Jurkat, Clone E6-1 (cell line): ENCODE data around the gene PDE9A.
A peak's percentile ranks its signal among the peaks of the same experiment; 100 is the strongest.

ENCODE experiments used
- DNase-seq: peaks from one replicate; pipeline ENCODE4 v3.0.0-alpha.2; 2011; ENCODE audit warnings: low read depth, low spot score
- H3K4me3 ChIP-seq: 2 replicates; pipeline ENCODE4 v1.5.1; 2011; ENCODE audit warnings: mild to moderate bottlenecking, low read length, control low read depth, moderate library complexity

Gene PDE9A

DNA sequence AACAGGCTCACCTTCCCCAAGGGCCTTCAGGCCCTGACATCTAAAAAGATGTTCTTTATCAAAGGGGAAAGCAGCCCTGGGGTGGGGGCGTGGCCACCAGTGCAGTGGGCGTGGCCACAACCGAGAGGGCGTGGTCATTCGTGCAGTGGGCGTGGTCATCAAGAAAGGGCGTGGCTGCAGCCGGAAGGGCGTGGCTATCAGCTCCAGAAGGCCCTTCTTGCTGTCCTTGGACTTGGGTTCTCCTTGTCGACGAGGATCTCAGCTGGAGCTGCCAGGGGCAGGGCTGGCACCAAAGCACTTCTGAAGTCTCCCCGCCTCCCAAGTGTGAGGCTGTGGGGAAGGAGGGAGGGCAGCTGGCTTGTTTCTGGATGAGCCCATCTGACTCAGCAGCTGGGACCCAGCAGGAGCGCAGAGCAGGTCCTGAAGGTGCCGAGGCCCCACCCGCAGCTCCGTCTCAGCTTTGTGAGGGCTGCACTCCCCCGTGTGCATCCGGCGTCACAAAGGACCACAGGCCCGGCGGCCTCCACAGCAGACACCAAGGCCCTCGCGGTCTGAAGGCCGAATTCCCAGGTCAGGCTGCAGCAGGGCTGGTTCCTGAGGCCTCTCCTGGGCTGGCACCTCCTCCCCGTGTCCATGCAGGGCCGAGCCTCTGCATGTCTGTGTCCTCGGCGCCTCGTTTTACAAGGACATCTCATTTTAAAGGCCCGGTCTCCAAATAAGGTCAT lies 12.8 kb downstream of the PDE9A start:
- DNase-seq = no peak
- H3K4me3 ChIP-seq = no peak overlapping the region

DNA sequence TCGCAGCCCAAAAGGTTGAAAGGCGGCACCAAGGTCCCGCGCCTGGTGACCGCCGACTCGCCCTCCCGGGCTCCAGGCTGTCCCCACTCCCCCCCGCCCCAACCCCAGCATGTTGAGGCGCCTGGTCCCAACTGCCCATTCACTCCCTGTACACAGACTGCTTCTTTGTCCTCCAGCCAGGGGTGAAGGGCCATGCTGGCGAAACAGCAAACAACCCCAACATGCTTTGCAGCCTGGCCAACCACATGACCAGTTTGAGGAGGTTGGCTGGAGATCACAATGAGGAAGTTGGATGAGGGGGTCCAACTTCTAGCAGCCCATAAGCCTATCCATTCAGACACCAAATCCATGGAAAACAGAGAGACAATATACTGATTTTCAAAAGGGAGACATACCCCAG lies 13.5 kb downstream of the PDE9A start:
- no peak overlapping the region for H3K4me3 ChIP-seq
- DNase-seq = no peak

DNA sequence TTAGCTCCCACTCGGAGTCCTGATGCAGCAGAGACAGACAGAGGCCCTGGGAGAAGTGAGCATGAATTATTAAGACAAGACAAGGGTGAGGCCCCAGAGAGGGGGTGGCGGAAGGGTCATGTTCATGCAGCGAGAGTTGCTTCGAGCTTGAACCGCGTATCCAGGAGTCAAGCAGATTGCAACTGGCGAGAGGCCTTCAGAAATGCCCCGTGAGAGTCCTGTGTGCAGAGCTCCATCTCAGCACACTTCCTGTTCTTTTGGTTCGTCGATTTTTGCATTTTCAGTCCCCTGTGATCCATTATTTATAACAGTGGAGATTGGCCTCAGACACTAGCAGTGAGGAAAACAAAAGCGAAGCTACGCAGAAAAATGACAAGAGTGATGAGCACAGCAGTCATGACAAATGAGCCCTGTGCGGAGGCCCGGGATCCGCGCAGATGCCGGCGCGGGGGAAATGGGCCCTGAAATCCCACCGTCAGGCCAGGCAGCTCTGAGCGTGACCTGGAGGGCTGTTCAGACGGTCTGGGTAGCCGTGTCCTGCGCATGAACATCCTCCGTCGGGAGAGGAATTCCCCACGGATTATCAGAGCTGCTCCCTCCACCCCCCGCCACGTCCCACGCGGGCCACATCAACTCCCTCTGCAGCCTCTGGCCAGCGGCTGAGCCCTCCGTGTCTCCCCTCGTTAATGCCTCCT lies 15.0 kb downstream of the PDE9A start:
- DNase-seq = no peak

DNA sequence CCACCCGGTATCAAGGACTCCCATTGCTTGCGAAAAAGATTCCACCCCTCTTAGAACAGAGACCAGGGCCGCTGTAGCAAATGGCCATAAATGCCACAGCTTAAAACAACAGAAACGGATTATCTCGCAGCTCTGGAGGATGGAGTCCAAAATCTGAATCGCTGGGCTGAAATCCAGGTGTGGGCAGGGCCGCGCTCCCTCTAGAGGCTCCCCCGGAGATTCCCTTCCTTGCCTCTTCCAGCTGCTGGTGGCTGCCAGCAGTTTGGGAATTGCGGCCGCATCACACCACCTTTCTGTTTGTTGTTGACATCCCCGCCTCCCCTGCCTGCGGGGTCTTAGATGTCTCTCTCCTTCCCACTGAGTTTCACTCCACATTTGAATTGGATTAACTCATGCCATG lies 15.6 kb downstream of the PDE9A start:
- DNase-seq = no peak
- H3K4me3 ChIP-seq = no peak overlapping the region

More for the DNA sequence above, 15.0 kb downstream of the PDE9A start:
- no peak overlapping the region for H3K4me3 ChIP-seq

DNA sequence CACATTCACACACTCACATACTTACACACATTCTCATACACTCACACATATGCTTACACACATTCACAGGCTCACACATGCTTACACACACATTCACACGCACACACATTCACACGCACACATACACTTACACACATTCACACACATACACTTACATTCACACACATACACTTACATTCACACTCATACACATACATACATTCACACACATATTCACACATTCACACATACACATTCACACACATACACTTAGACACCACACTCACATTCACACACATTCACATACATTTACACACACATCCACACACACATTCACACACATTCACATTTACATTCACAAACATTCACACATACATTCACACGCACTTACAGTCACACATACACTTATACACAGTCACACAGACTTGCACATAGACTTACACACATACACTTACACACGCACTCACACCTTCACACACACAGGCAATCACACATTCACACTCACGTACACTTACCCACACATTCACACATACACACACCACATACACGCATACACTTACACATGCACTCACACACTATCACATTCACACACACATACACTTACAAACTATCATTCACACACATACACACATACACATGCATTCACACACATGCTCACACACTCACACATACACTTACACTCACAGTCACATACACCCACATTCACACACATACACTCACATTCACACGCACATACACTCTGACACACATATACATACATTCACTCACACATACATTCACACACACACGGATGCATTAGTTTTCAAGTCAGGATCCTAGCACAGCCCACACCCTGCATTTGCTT lies 16.8 kb downstream of the PDE9A start:
- DNase-seq = no peak
- no peak overlapping the region for H3K4me3 ChIP-seq

DNA sequence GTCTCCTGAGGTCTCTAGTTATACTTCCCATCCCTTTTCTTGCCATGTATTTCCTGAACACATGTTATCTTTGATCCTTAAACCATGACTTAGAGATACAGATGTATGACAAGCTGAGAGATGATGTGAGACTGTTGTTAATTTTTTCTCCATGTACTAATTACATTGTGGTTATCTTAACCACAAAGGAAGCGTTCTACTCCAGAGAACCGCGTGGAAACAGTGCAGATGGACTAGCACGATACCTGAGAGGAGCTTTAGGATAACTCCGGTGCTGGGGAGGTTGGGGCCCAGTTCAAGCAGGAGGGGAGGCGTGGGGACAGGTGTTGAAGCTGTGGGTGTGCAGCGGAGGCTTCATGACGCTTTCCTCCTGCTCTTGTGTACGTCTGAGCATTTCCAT lies 17.5 kb downstream of the PDE9A start:
- H3K4me3 ChIP-seq = 0 out of 2 replicates have a peak overlapping the region, but pooled peaks have one; percentile 7
- peak; percentile 83 for DNase-seq

DNA sequence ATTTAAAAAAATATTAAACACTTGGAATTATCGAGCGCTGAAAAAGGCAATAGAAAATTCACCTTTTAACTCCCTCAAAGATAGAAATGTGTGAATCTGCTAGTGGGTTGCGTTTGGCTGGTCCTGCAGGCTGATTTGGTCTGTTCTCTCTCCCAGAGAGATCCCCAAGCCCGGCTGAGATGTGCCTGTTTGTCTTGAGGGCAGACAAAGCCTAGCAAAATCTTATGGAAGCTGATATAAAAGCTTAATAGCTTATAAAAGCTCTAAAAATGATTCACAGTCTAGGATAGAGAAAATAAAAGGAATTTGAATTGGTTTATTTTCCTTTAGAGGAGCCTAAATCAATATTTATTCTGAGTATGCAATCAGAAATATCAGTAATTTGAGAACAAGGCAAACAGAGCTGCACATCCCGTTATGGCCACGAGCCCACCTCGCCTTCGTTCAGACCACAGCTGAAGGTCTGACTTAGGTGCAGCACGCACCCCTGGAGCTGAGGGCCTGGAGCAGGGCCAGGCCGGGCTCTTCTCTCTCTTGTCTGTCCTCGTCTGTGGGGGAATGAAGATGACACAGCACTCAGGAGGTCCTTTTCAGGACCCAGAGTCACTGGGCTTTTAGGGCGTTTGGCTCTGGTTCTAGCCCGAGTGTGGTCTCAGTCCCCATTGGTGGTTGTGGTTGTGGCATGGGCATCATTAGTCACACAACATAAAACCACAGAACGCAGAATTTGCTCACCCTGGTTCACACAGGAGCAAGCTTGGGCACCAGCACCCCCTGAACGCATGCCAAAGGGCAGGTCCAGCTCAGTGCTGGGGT lies 18.6 kb downstream of the PDE9A start:
- no peak for DNase-seq
- no peak overlapping the region for H3K4me3 ChIP-seq

DNA sequence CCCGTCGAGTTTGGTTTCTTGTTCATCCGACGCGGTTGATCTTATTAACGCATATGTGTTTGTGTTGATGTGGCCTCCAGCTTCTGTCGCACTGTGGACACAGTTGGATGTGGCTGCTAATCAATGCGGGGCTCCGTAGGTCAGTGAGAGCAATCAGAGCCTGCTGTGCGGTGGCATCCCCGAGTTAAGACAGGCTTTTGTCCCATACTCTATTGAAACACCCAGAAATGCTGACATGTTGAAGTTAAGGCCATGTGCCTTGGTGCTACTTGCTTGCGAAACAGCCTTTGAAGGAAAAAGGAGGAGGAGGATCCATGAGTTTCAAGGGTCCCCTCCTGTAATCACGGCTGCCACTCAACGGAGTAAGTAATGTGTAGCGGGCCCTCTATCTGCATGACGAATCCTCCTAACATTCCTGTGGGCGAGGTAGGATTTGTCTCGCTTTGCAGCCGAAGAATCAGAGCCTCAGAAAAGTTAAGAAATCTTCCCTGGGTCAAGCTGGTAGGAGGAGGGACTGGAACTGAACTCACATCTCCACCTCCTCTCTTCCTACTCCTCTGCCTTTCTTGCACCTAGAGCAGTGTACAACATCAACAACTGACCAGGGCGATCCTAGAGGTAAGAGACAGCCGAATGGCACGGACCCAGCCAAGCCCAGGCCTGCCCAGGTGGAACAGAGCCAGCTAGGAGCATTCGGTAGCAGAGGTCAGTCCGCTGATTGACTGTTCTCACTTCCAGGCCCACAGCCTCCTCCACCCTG lies 19.5 kb downstream of the PDE9A start:
- DNase-seq = no peak
- no peak overlapping the region for H3K4me3 ChIP-seq

DNA sequence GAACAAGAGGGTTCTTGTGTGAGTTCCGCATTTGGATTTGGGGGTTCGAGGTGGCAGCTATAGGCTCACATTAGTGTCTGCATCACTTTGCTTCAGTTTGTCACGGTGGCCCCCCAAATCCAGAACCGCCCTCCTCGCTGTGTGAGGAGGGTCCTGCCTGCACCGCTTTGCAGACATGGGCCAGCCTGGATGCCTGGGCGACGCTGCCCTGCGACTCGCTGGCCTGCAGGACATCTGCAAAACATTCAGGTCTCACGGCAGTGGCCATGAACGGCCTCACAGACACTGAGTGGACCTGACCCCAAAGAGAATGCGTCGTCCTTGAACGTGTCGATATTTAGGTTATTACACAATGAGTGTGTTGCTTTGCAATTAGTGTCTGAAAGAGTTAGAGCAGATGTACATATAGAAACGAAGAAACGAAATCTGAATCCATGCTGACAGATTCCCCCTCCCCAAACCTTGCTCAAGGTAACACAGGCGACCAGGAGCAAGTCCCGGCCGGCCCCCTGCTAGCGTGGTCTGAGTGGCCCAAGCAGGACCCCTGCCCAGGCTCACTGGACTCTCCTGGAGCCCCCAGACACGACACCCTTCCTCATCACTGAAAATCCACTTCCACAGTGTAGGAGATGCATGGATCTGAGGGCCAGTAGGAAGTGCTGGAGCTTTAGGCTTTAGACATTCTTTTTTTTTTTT lies 20.4 kb downstream of the PDE9A start:
- no peak for DNase-seq
- no peak overlapping the region for H3K4me3 ChIP-seq

DNA sequence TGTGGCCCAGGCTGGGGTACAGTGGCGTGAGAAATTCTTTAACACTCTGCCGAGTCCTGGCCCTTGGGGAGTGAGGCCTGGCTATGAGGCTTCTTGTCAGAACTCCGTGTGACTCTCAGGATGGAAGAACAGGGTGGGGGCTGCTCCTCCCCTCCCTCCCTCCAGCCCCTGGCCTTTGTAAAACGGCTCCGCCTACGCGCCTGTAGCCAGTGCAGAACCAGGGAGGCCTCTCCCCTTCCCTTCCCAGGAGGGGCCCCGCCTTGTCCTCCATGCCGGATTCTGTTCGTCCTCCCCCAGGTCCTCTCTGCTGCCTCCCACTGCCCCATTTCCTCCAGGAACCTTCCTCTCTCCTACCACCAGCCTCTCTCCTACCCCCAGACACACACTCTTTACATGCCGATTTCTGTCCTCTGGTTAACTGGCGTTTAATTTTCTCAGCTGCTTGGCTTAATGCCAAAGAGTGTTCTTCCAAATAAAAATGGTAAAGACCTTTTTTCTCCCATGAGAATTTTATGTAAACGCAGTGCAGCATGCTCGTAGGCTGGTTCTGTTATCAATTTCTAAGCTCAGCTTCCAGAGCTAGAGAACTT lies 21.0 kb downstream of the PDE9A start:
- no peak overlapping the region for H3K4me3 ChIP-seq
- DNase-seq = no peak

DNA sequence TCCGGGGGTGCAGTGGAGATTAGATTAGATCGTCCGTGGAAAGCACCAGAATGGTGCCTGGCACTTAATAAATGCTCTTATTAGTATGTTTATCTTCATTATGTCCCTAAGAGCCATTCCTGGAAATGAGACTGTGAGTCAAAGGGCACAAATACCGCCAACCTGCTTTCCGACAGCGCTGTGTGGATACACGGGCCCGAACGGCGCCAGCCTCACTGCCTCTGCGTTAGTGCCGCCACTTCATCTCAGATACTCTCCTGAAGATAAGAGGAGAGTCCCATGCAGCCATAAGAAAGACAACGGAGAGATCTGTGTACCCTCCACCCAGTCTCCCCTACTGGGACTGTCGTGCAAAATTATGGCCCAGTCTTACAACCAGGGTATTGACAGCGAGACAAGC lies 22.0 kb downstream of the PDE9A start:
- DNase-seq = no peak
- H3K4me3 ChIP-seq = no peak overlapping the region

DNA sequence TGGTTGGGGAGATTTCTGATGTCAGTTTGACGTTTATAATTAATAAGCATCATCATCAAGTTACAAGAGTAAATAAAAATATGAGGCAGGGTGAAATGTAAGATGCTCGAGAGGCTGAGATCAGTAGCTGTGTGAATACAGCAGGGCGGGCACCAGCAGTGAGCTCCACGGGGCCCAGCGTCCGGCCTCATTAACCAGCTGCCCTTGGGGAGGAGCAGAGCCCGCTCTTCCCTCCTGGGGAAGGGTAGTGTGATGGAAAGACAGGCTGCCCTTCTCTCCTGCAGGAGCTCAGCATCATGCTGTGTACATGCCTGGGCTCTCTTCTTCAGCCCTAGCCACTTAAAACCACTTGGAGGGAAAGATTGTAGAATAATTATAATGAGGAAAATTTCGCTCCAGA lies 23.4 kb downstream of the PDE9A start:
- DNase-seq = no peak
- H3K4me3 ChIP-seq = no peak overlapping the region

DNA sequence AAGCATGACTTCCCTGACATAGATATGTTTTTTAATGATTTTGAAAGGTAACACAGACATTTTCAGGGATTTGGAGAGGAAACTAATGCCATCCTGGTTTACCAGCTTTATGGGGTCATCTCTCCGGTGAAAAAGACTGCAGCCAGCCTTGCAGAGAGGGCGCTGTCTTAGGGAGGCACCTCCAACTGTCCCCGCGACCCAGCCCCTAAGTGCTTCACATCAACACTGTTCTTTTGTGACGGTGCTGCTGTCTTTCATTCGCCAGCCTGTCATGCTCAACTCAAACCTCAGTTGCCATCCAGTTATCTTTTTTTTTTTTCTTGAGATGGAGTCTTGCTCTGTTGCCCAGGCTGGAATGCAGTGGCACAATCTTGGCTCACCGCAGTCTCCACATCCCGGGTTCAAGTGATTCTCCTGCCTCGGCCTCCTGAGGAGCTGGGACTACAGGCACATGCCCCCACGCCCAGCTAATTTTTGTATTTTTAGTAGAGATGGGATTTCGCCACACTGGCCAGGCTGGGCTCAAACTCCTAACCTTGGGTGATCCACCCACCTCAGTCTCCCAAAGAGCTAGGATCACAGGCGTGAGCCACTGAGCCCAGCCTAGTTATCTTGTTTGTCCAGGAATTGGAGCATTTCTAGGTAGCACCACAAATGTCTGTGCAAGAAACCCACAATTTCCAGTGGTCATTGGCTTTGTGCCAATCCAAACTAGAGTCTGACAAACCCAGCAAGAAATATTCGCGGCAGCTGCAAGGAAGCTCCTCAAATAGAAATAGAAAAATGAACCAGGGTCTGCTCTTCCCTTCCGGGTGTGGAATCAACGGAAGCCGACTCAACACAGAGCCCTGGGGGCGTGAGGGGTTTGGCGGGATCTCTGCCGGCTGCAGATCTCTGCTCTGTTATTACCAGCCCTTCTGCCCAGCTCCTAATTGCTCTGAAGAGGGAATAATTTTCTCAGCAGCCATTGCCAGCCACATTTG lies 24.2 kb downstream of the PDE9A start:
- DNase-seq = no peak
- no peak overlapping the region for H3K4me3 ChIP-seq

DNA sequence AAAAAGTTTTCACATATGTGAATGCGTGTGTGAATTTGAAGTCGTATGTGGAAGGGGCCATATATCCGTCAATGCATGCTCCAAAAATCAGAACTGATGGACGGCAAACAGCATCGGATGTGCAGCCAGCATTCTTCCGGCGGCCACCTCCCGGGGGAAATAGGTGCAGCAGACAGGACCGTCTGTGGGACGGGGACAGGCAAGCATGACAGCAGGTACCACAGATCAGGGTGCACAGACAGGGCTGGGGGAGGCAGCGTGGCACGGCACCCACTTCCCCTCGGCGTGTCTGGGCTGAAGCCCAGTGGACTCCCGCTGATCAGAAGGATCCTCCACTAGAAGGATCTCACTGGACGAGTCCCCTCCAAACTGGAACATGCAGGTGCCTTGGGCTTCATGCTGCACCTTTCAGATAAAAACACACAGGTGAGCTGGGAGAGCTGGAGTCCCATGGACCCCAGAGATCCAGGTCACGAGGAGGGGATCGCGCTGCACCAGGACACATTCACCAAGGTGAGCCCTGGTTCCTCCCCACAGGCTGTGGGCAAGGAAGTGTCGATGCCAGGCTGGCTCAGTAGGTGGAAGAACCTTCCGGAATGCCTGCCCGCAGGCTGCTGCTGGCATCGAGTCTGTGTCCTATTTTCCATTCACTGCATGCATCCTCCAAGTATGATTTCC lies 25.3 kb downstream of the PDE9A start:
- DNase-seq = no peak
- H3K4me3 ChIP-seq = no peak overlapping the region

DNA sequence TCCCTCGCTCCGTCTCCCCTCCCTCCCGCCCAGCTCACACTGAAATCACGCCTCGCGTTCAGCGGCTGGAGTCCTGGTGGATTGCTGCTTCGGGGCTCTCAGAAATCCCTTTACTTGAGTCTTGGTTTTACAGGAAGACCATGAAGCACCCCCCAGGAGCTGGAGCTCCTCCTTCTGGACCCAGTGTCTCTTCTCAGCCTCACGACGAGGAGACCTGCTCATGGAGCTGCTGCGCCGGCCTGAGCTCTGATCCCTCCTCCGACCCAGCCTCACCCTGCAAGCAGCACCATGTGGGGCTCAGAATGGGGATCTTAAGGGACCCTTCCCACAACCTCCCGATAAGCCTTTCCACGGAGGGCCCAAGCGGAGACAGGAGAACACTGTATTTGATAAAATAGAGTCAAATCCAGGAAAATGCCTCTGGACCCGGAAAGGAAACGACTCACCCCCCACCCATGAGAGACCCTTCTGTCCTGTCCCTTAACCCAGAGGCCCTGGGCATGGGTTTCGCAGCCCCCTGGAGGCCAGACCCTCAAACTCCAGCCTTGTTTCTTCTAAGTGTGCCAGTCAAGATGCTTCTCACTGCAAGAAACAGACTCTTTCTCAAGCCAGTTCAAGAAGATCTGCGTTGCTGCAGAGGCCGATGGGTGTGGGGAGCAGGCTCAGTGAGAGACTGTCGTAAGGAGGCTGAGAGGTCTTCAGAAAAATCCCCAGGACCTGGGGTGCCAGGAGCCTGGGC lies 26.1 kb downstream of the PDE9A start:
- no peak overlapping the region for H3K4me3 ChIP-seq
- no peak for DNase-seq

DNA sequence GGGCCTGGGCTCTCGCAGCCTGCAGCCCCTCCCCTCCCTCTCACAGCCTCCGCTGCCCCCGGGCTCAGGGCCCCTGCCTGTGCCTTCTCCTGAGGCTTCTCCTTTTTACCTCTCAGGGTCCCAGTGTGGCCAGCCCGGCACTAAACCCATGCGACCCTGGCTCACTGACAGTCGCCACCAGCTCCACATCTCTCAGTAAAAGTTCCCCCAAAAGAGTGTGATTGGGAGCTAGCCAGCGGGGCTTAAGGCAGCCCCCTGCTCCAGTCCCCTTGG lies 26.6 kb downstream of the PDE9A start:
- no peak overlapping the region for H3K4me3 ChIP-seq
- DNase-seq = no peak
